ENCODE measurements around the gene MCTS1. TPM values are rescaled to one million over a fixed set of nuclear protein-coding genes. Genes with fewer than 3 reads are reported as not detected.
A peak's percentile ranks its signal among the peaks of the same experiment; 100 is the strongest.

The MCTS1 gene
- polyA plus RNA-seq, 1 experiment, result 97.5 TPM

- CTCF ChIA-PET, result no interaction called here
- H3K27ac ChIP-seq (ENCODE audit: low read depth, low read length), result no peak overlapping the region
- H3K9me3 ChIP-seq (ENCODE audit: control insufficient read depth, insufficient read depth, low read length), result no peaks in the 10 kb centered on the region
- no peaks in the 10 kb centered on the region for H3K27me3 ChIP-seq (ENCODE audit: control insufficient read depth, insufficient read depth, low read length)
- no peak overlapping the region for H3K4me3 ChIP-seq (ENCODE audit: low read depth, low read length)
- DNase-seq (ENCODE audit: low read depth, low spot score), result no peak
- POLR2A ChIA-PET, result no interaction called here
- TF ChIP-seq CTCF (IDR thresholded peaks at IDR 0.05; ENCODE audit: low read depth, low read length), result no peak
Measured at GRCh38 chrX:120617996-120618630, 14.2 kb downstream of the MCTS1 start.

GRCh38 chrX:120625371-120625770 lies 21.5 kb downstream of the MCTS1 start:
- ChIA-PET POLR2A (no interaction called here), CTCF (no interaction called here)
- no peak for DNase-seq (ENCODE audit: low read depth, low spot score)
- no peak for TF ChIP-seq CTCF (IDR thresholded peaks at IDR 0.05; ENCODE audit: low read depth, low read length)
- Histone ChIP-seq H3K27me3 (ENCODE audit: control insufficient read depth, insufficient read depth, low read length) (no peaks in the 10 kb centered on the region), H3K9me3 (ENCODE audit: control insufficient read depth, insufficient read depth, low read length) (no peaks in the 10 kb centered on the region), H3K4me3 (ENCODE audit: low read depth, low read length) (no peak overlapping the region), H3K27ac (ENCODE audit: low read depth, low read length) (no peak overlapping the region)

- POLR2A ChIA-PET, result interaction anchor here (0.8 to 1.0 kb wide), 2 partner anchors 26 to 69 kb away, joined by 3 read pairs; partner anchors contain the start of gene MCTS1
Measured at GRCh38 chrX:120629667-120630537, 26.0 kb downstream of the MCTS1 start, which contains the start of gene C1GALT1C1. TSS of gene C1GALT1C1 (minus strand) at chrX:120630054. CDS start at chrX:120627166, 2,888 bp downstream.

GRCh38 chrX:120638619-120639018 lies 34.7 kb downstream of the MCTS1 start:
- ChIA-PET POLR2A (interaction anchor here (0.7 kb wide), 1 partner anchor 35 kb away, joined by 3 read pairs; the partner anchor contains the start of gene MCTS1), CTCF (no interaction called here)
- no peak for TF ChIP-seq CTCF (IDR thresholded peaks at IDR 0.05; ENCODE audit: low read depth, low read length)
- no peak for DNase-seq (ENCODE audit: low read depth, low spot score)
- no peak overlapping the region for H3K4me3 ChIP-seq (ENCODE audit: low read depth, low read length)
- no peaks in the 10 kb centered on the region for H3K9me3 ChIP-seq (ENCODE audit: control insufficient read depth, insufficient read depth, low read length)
- H3K27ac ChIP-seq (ENCODE audit: low read depth, low read length), result no peak overlapping the region
- no peaks in the 10 kb centered on the region for H3K27me3 ChIP-seq (ENCODE audit: control insufficient read depth, insufficient read depth, low read length)

More at GRCh38 chrX:120629667-120630537, 26.0 kb downstream of the MCTS1 start, which contains the start of gene C1GALT1C1:
- peak; percentile 64 for DNase-seq (ENCODE audit: low read depth, low spot score)
- H3K9me3 ChIP-seq (ENCODE audit: control insufficient read depth, insufficient read depth, low read length), result no peaks in the 10 kb centered on the region
- H3K27ac ChIP-seq (ENCODE audit: low read depth, low read length), result peak within 1 kb of the TSS; percentile 77
- H3K27me3 ChIP-seq (ENCODE audit: control insufficient read depth, insufficient read depth, low read length), result no peaks in the 10 kb centered on the region
- CTCF ChIA-PET, result no interaction called here
- TF ChIP-seq CTCF (IDR thresholded peaks at IDR 0.05; ENCODE audit: low read depth, low read length), result no peak
- peak within 1 kb of the TSS; percentile 71 for H3K4me3 ChIP-seq (ENCODE audit: low read depth, low read length)

- Histone ChIP-seq H3K27ac (ENCODE audit: low read depth, low read length) (no peak overlapping the region), H3K9me3 (ENCODE audit: control insufficient read depth, insufficient read depth, low read length) (no peaks in the 10 kb centered on the region), H3K27me3 (ENCODE audit: control insufficient read depth, insufficient read depth, low read length) (no peaks in the 10 kb centered on the region), H3K4me3 (ENCODE audit: low read depth, low read length) (no peak overlapping the region)
- CTCF ChIA-PET, result interaction anchor here (0.7 kb wide), 2 partner anchors 65 to 67 kb away, joined by 4 to 5 read pairs; no protein-coding TSS in a partner anchor
- POLR2A ChIA-PET, result no interaction called here
- TF ChIP-seq CTCF (IDR thresholded peaks at IDR 0.05; ENCODE audit: low read depth, low read length), result no peak
- no peak for DNase-seq (ENCODE audit: low read depth, low spot score)
Measured at GRCh38 chrX:120642871-120643270, 39.0 kb downstream of the MCTS1 start.
